Panc1 (cell line): ENCODE results near the gene C9orf72. TPM values are rescaled to one million over a fixed set of nuclear protein-coding genes. Genes with fewer than 3 reads are reported as not detected.

Experiments
- ATAC-seq: fragments of 200-7000 bp; cut with Tn5 transposase; 2 replicates; pipeline ENCODE4 v1.9.1; 2020; ENCODE audit warnings: mild to moderate bottlenecking, moderate library complexity
- BruUV-seq: library from RNA; stranded (reverse); fragments of 400-500 nt; replicated peaks from 2 replicates; lab custom pipeline; 2021; lab: Mats Ljungman, UMichigan
- CTCF ChIA-PET: fragments of 300-600 bp; sonication (Branson Sonifier 250); formaldehyde crosslinking; loops from one replicate; lab custom pipeline; 2022; ENCODE audit warnings: antibody characterized with exemption; lab: Charles Lee
- POLR2A ChIA-PET: fragments of 300-600 bp; sonication (Branson Sonifier 250); formaldehyde crosslinking; loops from one replicate; lab custom pipeline; 2022; ENCODE audit warnings: antibody characterized with exemption; lab: Charles Lee
- DNase-seq: peaks from one replicate; pipeline ENCODE4 v3.0.0-alpha.2; 2010; ENCODE audit warnings: low read depth, low spot score
- H3K27ac ChIP-seq: 2 replicates; pipeline ENCODE4 v1.5.1; 2011; ENCODE audit warnings: mild to moderate bottlenecking, low read length, inconsistent platforms
- H3K27me3 ChIP-seq: fragments of 200-500 bp; sonication (Bioruptor generic); 2 replicates; pipeline ENCODE4 v1.6.0; 2014; ENCODE audit warnings: low read length, inconsistent platforms; ENCODE audit not compliant: control insufficient read depth, insufficient read depth
- H3K36me3 ChIP-seq: fragments of 200-500 bp; sonication (Bioruptor generic); 2 replicates; pipeline ENCODE4 v1.5.1; 2014; ENCODE audit warnings: inconsistent platforms, mild to moderate bottlenecking, low read length, moderate library complexity; ENCODE audit not compliant: control insufficient read depth, insufficient read depth
- H3K4me1 ChIP-seq: 2 replicates; pipeline ENCODE4 v1.5.1; 2011; ENCODE audit warnings: inconsistent platforms, mild to moderate bottlenecking, low read length, moderate library complexity; ENCODE audit not compliant: control insufficient read depth, insufficient read depth
- H3K4me3 ChIP-seq, 2 experiments: 2 replicates each; pipeline ENCODE4 v1.5.1; 2011 to 2012; ENCODE audit warnings: low read depth in 2 of 2, low read length in 2 of 2, mild to moderate bottlenecking in 2 of 2, inconsistent platforms in 1 of 2, moderate library complexity in 1 of 2
- H3K9me3 ChIP-seq: fragments of 200-500 bp; sonication (Bioruptor generic); 2 replicates; pipeline ENCODE4 v1.5.1; 2014; ENCODE audit warnings: low read depth, mild to moderate bottlenecking, inconsistent platforms, low read length, moderate library complexity; ENCODE audit not compliant: control insufficient read depth, insufficient read depth
- CTCF ChIP-seq: fragments of 450-650 bp; IDR thresholded peaks from 2 replicates; pipeline ENCODE4 v1.5.1; 2017; ENCODE audit warnings: mild to moderate bottlenecking
- POLR2AphosphoS5 ChIP-seq: IDR thresholded peaks from 2 replicates; pipeline ENCODE4 v1.6.1; 2012; ENCODE audit warnings: mild to moderate bottlenecking, low read depth, low read length, moderate library complexity
- REST ChIP-seq, 2 experiments: IDR thresholded peaks; 2 replicates each; pipeline ENCODE4 v1.6.1; 2011 to 2012; ENCODE audit warnings: low read depth in 2 of 2, control low read depth in 1 of 2, low read length in 1 of 2, mild to moderate bottlenecking in 1 of 2, moderate library complexity in 1 of 2; ENCODE audit not compliant: insufficient read depth in 1 of 2
- SIN3A ChIP-seq: IDR thresholded peaks from 2 replicates; pipeline ENCODE4 v1.6.1; 2012; ENCODE audit warnings: low read depth, mild to moderate bottlenecking, low read length, moderate library complexity, borderline replicate concordance; ENCODE audit not compliant: insufficient read depth
- TCF7L2 ChIP-seq: IDR thresholded peaks from 2 replicates; pipeline ENCODE4 v1.6.1; 2011; ENCODE audit warnings: mild to moderate bottlenecking, low read depth, low read length, inconsistent platforms
- in situ Hi-C: cut with HindIII; loops from 2 replicates; pipeline ENCODE4 v1.10.0; 2016; ENCODE audit warnings: low sequenced_read_pairs, low pct_unique_long_range_greater_than_20kb
- intact Hi-C: fragments of 100-400 bp; cut with micrococcal nuclease; formaldehyde crosslinking; loops from one replicate; pipeline ENCODE4 v1.10.0; 2022; ENCODE audit not compliant: unreplicated experiment
- total RNA-seq: library from RNA; stranded (reverse); gene quantifications from one replicate; pipeline ENCODE4 v1.2.1, GENCODE V29; 2021; ENCODE audit not compliant: unreplicated experiment

The C9orf72 gene
- total RNA-seq, 1 experiment from 2014 or later = 3.6 TPM

DNA sequence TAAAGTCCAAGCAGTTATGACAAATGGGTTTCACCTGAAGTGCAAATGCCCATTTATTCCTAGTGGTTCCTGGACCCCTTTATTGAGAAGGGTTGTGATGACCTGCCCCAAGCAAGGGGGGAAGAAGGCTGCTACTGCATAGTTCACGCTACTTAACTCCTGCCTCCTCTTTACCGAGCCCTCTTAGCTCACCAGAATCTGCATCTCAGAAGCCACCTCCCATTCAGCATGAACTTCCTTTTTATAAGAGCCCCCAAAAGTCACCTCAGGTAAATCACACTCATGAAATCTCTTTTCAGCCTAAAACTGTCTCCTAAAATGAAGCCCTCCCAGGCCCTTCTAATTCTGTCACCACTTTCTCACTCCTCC, 26.6 kb upstream of the C9orf72 start:
- ATAC-seq (no peak), DNase-seq (no peak)
- CTCF ChIA-PET = no interaction called here
- H3K27me3 ChIP-seq = no peaks in the 10 kb centered on the region
- no TSS peak for BruUV-seq
- H3K27ac ChIP-seq = no peak overlapping the region
- TF ChIP-seq POLR2AphosphoS5 (no peak), SIN3A (no peak)
- POLR2A ChIA-PET = no interaction called here
- no peak overlapping the region for H3K4me3 ChIP-seq
- H3K36me3 ChIP-seq = no peaks in the 10 kb centered on the region
- no peaks in the 10 kb centered on the region for H3K4me1 ChIP-seq
- H3K9me3 ChIP-seq = no peaks in the 10 kb centered on the region
- in situ Hi-C loops = no loop called here
- intact Hi-C loops = no loop called here

DNA sequence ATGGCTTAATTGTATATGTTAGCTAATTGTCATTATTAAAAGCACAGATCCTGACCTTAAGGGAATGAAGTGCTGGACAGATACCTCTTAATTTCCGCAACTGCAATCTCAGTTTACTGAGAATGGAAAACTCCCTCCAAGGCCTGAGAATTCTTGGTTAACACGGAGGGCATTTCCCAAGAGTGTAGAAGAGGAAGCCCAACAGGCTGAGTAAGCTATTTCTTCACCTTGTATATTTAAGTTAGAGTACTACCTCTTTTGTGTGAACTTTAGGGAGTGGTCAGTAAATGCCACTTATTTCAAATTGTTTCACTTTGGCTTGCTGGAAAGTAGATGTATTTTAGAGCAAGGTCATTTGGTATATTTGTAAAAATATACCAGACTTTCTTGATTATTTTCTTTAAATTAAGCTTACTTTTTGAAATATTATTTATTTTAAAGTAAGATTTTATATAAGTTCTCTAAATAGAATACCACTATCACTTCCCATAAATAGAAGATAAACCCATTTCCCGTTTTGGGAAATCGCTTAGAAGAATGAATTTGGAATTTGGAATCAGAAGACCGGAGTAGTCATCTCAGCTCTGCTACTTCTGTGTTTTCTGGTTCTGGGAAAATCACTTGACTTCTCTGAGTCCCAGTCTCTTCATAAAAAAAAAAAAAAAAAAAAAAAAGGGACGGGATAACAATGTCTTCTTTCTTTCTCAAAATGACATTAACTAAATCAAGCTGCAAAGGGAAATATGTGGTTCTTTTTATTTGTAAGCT, 26.0 kb upstream of the C9orf72 start:
- ATAC-seq = no peak
- CTCF ChIA-PET = no interaction called here
- in situ Hi-C loops = no loop called here

More for the DNA sequence above, 26.0 kb upstream of the C9orf72 start:
- Histone ChIP-seq H3K4me3 (no peak overlapping the region), H3K27ac (no peak overlapping the region), H3K27me3 (no peaks in the 10 kb centered on the region), H3K4me1 (no peaks in the 10 kb centered on the region), H3K9me3 (no peaks in the 10 kb centered on the region), H3K36me3 (no peaks in the 10 kb centered on the region)
- DNase-seq = no peak
- intact Hi-C loops = no loop called here
- no TSS peak for BruUV-seq
- TF ChIP-seq REST (IDR thresholded peaks at IDR 0.05; ENCODE audit: insufficient read depth in 1 of 2, low read depth in 2 of 2, low read length in 1 of 2) (no peak), SIN3A (no peak), TCF7L2 (no peak), POLR2AphosphoS5 (no peak), CTCF (no peak)
- POLR2A ChIA-PET = no interaction called here
